HEK293T (cell line): Measurements from ENCODE around the gene ZNF211.

Experiments used
- ARNT ChIP-seq: fragments of 450-650 bp; IDR thresholded peaks from 2 replicates; pipeline ENCODE4 v1.6.1; 2017; ENCODE audit warnings: mild to moderate bottlenecking
- FOXM1 ChIP-seq: fragments of 450-650 bp; IDR thresholded peaks from 2 replicates; pipeline ENCODE4 v1.6.1; 2017; ENCODE audit warnings: mild to moderate bottlenecking, borderline replicate concordance
- HDGF ChIP-seq: fragments of 450-650 bp; IDR thresholded peaks from 2 replicates; pipeline ENCODE4 v1.6.1; 2017; ENCODE audit warnings: antibody characterized with exemption, borderline replicate concordance
- NFRKB ChIP-seq: fragments of 450-650 bp; IDR thresholded peaks from 2 replicates; pipeline ENCODE4 v1.6.1; 2016; ENCODE audit warnings: mild to moderate bottlenecking, moderate library complexity
- SP1 ChIP-seq: fragments of 450-650 bp; IDR thresholded peaks from 2 replicates; pipeline ENCODE4 v1.6.1; 2017
- SUZ12 ChIP-seq: fragments of 450-650 bp; IDR thresholded peaks from 2 replicates; pipeline ENCODE4 v1.6.1; 2016; ENCODE audit warnings: mild to moderate bottlenecking

DNA sequence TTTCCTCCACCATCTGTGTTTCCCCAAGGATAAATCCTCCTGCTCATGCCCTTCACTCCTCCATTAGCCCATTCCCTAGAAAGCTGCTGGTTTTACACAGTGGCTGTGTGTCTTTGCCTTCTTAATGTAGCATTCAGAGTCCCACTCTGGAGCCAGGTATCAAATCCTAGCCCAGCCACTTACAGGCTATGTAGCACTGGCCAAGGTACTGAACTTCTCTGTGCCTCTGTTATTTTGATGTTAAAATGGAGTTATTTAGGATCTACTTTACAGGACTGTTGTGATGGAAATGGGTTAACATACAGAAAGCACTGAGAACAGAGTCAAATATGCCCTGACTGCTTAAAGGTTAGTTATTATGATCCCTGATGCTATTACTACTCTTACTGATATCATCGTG lies 34.3 kb downstream of the ZNF211 start:
- TF ChIP-seq FOXM1 = no peak
- TF ChIP-seq SUZ12 = no peak
- no peak for TF ChIP-seq ARNT
- TF ChIP-seq NFRKB = no peak
- TF ChIP-seq HDGF = no peak
- no peak for TF ChIP-seq SP1
